Neural cell (in vitro differentiated cells): Measurements from ENCODE around the gene CYP3A5. TPM values are rescaled to one million over a fixed set of nuclear protein-coding genes. Genes with fewer than 3 reads are reported as not detected.

ENCODE experiments used
- H2AFZ ChIP-seq: fragments of 200-600, 300-800 bp; sonication (generic), shearing (Covaris generic); 2 replicates; pipeline ENCODE4 v1.6.0; 2014; ENCODE audit warnings: low read depth, mild to moderate bottlenecking, antibody characterized with exemption, low read length, moderate library complexity
- H3F3A ChIP-seq: fragments of 200-600 bp; shearing (Covaris generic); 2 replicates; pipeline ENCODE4 v1.6.1; 2016; ENCODE audit warnings: mild to moderate bottlenecking, moderate library complexity, mixed read lengths, antibody characterized with exemption, low read length; ENCODE audit not compliant: insufficient read depth, poor library complexity, severe bottlenecking
- H3K27ac ChIP-seq: fragments of 200-600, 300-800 bp; sonication (generic), shearing (Covaris generic); 2 replicates; pipeline ENCODE4 v1.5.1; 2014; ENCODE audit warnings: mild to moderate bottlenecking, low read length, moderate library complexity
- H3K27me3 ChIP-seq: fragments of 300-800, 200-600 bp; sonication (generic), shearing (Covaris generic); 2 replicates; pipeline ENCODE4 v1.6.0; 2014; ENCODE audit warnings: mild to moderate bottlenecking, low read depth, low read length, moderate library complexity; ENCODE audit not compliant: insufficient read depth
- H3K36me3 ChIP-seq: fragments of 300-800, 200-600 bp; sonication (generic), shearing (Covaris generic); 2 replicates; pipeline ENCODE4 v1.5.1; 2014; ENCODE audit warnings: mild to moderate bottlenecking, antibody characterized with exemption, low read length, moderate library complexity; ENCODE audit not compliant: insufficient read depth
- H3K4me2 ChIP-seq: fragments of 300-800, 200-600 bp; sonication (generic), shearing (Covaris generic); 2 replicates; pipeline ENCODE4 v1.6.0; 2014; ENCODE audit warnings: mild to moderate bottlenecking, low read length
- H3K4me3 ChIP-seq: fragments of 300-800, 200-600 bp; sonication (generic), shearing (Covaris generic); 2 replicates; pipeline ENCODE4 v1.5.1; 2014; ENCODE audit warnings: mild to moderate bottlenecking, low read length, moderate library complexity
- H3K79me2 ChIP-seq: fragments of 200-600 bp; shearing (Covaris generic); replicated peaks from 2 replicates; pipeline ENCODE4 v1.6.0; 2014; ENCODE audit warnings: mild to moderate bottlenecking, low read length, moderate library complexity; ENCODE audit not compliant: insufficient read depth
- H3K9ac ChIP-seq: fragments of 300-800, 200-600 bp; sonication (generic), shearing (Covaris generic); 2 replicates; pipeline ENCODE4 v1.6.1; 2016; ENCODE audit warnings: mild to moderate bottlenecking, low read length, mixed read lengths
- H3K9me2 ChIP-seq: fragments of 200-600 bp; shearing (Covaris generic); 2 replicates; pipeline ENCODE4 v1.6.1; 2016; ENCODE audit warnings: mild to moderate bottlenecking, low read length, mixed read lengths; ENCODE audit not compliant: insufficient read depth
- H3K9me3 ChIP-seq: fragments of 200-600, 300-800 bp; sonication (generic), shearing (Covaris generic); 2 replicates; pipeline ENCODE4 v1.6.1; 2016; ENCODE audit warnings: mild to moderate bottlenecking, mixed run types, low read length, moderate library complexity, mixed read lengths
- H4K20me1 ChIP-seq: fragments of 200-600 bp; shearing (Covaris generic); 2 replicates; pipeline ENCODE4 v1.6.1; 2016; ENCODE audit warnings: mild to moderate bottlenecking, mixed run types; ENCODE audit not compliant: insufficient read depth
- CTCF ChIP-seq: fragments of 450-650 bp; IDR thresholded peaks from 2 replicates; pipeline ENCODE4 v1.5.1; 2014; ENCODE audit warnings: antibody characterized with exemption, mild to moderate bottlenecking, moderate library complexity; ENCODE audit not compliant: poor library complexity, severe bottlenecking
- EP300 ChIP-seq: fragments of 450-650 bp; conservative IDR thresholded peaks from 2 replicates; pipeline ENCODE4 v1.6.1; 2014; ENCODE audit warnings: antibody characterized with exemption, mild to moderate bottlenecking, moderate library complexity; ENCODE audit not compliant: poor library complexity, severe bottlenecking
- EZH2 ChIP-seq: fragments of 200-600, 300-800 bp; shearing (Covaris generic), sonication (generic); IDR thresholded peaks from 2 replicates; pipeline ENCODE4 v1.6.1; 2014; ENCODE audit warnings: antibody characterized with exemption, low read length, borderline replicate concordance, mild to moderate bottlenecking; ENCODE audit not compliant: insufficient read depth, poor library complexity, severe bottlenecking
- MXI1 ChIP-seq: fragments of 450-650 bp; conservative IDR thresholded peaks from 2 replicates; pipeline ENCODE4 v1.6.1; 2014; ENCODE audit warnings: antibody characterized with exemption, mild to moderate bottlenecking; ENCODE audit not compliant: poor library complexity, severe bottlenecking
- POLR2AphosphoS5 ChIP-seq: IDR thresholded peaks from 2 replicates; pipeline ENCODE4 v1.6.1; 2012
- RAD21 ChIP-seq: fragments of 450-650 bp; conservative IDR thresholded peaks from 2 replicates; pipeline ENCODE4 v1.6.1; 2014; ENCODE audit warnings: antibody characterized with exemption, mild to moderate bottlenecking, moderate library complexity
- SMC3 ChIP-seq: fragments of 450-650 bp; conservative IDR thresholded peaks from 2 replicates; pipeline ENCODE4 v1.6.1; 2014; ENCODE audit warnings: antibody characterized with exemption, mild to moderate bottlenecking, moderate library complexity; ENCODE audit not compliant: poor library complexity
- TAF1 ChIP-seq: IDR thresholded peaks from 2 replicates; pipeline ENCODE4 v1.6.1; 2012; ENCODE audit warnings: low read depth
- polyA plus RNA-seq: library from polyadenylated mRNA; depleted of rRNA; stranded (reverse); fragments of >200 nt; gene quantifications from 2 replicates; pipeline ENCODE4 v1.2.3, GENCODE V29; 2014
- TF ChIP-seq, protein P1 (sequence below): IDR thresholded peaks from 2 replicates; pipeline ENCODE4 v1.6.1; 2012; ENCODE audit warnings: borderline replicate concordance

The CYP3A5 gene
- polyA plus RNA-seq, 1 donor from 2014 or later: not detected

DNA sequence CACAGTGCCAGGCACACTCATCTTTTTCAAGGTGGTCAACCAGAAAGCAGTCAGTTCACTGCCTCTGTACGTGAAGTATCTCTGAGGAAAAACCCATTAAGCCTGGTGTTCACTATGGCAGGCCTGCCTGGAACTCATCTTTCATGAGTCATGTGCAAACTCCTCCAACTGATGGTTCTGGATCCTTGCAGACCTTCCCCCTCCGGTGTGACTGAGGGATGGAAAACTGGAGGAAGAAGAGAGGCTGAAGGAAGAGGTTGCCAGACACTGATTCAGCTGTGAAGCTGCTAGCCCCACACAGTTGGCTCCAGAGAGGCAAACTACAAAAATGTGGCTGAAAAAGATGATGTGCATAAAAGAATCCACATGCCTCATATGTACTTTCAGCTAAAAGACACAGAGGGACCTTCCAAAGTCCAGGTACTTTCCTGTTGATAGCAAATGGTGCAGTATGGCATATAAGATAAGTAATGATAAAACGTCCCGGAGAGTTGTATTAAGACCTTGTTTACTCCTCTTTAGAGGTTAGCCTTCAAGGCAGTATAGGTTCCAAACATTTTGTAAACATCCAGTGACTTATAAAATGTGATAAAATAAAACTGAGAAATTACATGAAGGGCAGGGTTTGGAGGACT is 2.7 kb downstream of the CYP3A5 start:
- Histone ChIP-seq H3K9me3 (no peaks in the 10 kb centered on the region), H3K4me2 (no peak overlapping the region), H3K9me2 (no peaks in the 10 kb centered on the region), H2AFZ (no peak overlapping the region), H3F3A (no peaks in the 10 kb centered on the region), H3K27ac (no peak overlapping the region), H3K27me3 (no peaks in the 10 kb centered on the region), H3K9ac (no peak overlapping the region), H3K79me2 (no peaks in the 10 kb centered on the region), H3K4me3 (no peak overlapping the region), H4K20me1 (no peaks in the 10 kb centered on the region), H3K36me3 (no peaks in the 10 kb centered on the region)
- TF ChIP-seq CTCF (no peak), MXI1 (no peak), EP300 (no peak), SMC3 (no peak)
- TF ChIP-seq, protein P1, sequence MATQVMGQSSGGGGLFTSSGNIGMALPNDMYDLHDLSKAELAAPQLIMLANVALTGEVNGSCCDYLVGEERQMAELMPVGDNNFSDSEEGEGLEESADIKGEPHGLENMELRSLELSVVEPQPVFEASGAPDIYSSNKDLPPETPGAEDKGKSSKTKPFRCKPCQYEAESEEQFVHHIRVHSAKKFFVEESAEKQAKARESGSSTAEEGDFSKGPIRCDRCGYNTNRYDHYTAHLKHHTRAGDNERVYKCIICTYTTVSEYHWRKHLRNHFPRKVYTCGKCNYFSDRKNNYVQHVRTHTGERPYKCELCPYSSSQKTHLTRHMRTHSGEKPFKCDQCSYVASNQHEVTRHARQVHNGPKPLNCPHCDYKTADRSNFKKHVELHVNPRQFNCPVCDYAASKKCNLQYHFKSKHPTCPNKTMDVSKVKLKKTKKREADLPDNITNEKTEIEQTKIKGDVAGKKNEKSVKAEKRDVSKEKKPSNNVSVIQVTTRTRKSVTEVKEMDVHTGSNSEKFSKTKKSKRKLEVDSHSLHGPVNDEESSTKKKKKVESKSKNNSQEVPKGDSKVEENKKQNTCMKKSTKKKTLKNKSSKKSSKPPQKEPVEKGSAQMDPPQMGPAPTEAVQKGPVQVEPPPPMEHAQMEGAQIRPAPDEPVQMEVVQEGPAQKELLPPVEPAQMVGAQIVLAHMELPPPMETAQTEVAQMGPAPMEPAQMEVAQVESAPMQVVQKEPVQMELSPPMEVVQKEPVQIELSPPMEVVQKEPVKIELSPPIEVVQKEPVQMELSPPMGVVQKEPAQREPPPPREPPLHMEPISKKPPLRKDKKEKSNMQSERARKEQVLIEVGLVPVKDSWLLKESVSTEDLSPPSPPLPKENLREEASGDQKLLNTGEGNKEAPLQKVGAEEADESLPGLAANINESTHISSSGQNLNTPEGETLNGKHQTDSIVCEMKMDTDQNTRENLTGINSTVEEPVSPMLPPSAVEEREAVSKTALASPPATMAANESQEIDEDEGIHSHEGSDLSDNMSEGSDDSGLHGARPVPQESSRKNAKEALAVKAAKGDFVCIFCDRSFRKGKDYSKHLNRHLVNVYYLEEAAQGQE: no peak

DNA sequence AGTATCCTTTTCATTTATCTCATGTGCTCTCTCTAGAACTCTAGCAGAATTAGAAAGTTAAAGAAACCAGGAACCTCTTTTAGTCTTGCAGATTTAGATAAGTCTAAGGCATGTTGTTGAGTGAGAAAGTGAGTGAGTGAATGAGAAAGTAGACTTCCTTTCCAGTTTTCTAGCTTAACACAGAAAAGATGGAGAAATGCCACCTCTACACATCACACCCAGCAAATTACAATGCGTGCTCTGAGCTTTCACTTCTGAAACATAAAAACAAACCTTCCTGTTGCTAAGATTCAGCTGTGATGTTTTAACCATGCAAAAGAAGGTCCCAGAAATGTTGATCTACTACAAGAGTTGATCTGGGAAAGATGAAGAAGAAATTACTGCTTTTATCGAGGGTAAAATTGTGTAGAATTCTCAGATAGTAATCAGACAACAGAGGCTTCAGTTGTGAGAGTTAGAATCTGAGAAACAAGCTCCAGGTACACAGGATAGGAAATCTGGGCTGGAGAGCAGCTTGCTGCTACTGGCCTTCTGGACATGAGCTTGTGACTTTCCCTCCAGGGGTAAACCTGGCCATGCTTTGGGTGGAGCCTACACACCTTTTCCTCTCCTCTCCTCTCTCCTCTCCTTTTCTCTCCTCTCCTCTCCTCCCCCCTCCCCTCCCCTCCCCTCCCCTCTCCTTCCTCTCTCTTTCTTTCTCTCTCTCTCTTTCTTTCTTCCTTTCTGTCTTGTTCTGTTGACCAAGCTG is 4.6 kb downstream of the CYP3A5 start:
- H3F3A ChIP-seq: no peaks in the 10 kb centered on the region
- H4K20me1 ChIP-seq: no peaks in the 10 kb centered on the region
- no peaks in the 10 kb centered on the region for H3K79me2 ChIP-seq
- no peak overlapping the region for H3K9ac ChIP-seq
- no peak overlapping the region for H3K4me2 ChIP-seq
- no peak overlapping the region for H3K4me3 ChIP-seq
- H3K27ac ChIP-seq: no peak overlapping the region
- H3K27me3 ChIP-seq: no peaks in the 10 kb centered on the region
- H3K9me3 ChIP-seq: no peaks in the 10 kb centered on the region
- H3K9me2 ChIP-seq: no peaks in the 10 kb centered on the region
- no peak for TF ChIP-seq MXI1
- no peak overlapping the region for H2AFZ ChIP-seq
- no peaks in the 10 kb centered on the region for H3K36me3 ChIP-seq

DNA sequence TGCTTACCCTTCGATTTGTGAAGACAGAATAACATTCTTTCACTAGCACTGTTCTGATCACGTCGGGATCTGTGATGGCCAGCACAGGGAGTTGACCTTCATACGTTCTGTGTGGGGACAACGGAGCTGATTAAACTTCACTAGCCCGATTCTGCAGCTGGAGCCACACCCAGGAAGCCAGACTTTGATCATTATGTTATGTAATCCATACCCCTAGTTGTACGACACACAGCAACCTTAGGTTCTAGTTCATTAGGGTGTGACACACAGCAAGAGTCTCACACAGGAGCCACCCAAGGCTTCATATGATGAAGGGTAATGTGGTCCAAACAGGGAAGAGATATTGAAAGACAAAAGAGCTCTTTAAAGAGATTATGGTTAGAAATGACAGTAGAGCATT is 7.2 kb downstream of the CYP3A5 start:
- Histone ChIP-seq H4K20me1 (no peaks in the 10 kb centered on the region), H3K27ac (no peak overlapping the region), H3K9me3 (no peaks in the 10 kb centered on the region), H3K9me2 (no peaks in the 10 kb centered on the region), H3K36me3 (no peaks in the 10 kb centered on the region), H3K27me3 (no peaks in the 10 kb centered on the region), H3K4me3 (no peak overlapping the region), H3K4me2 (no peak overlapping the region), H3F3A (no peaks in the 10 kb centered on the region), H2AFZ (no peak overlapping the region), H3K9ac (no peak overlapping the region), H3K79me2 (no peaks in the 10 kb centered on the region)
- TF ChIP-seq SMC3: no peak
- TF ChIP-seq RAD21: no peak
- TF ChIP-seq CTCF: no peak
- no peak for TF ChIP-seq EZH2
- TF ChIP-seq, protein P1: no peak
- no peak for TF ChIP-seq MXI1
- TF ChIP-seq TAF1: no peak
- TF ChIP-seq POLR2AphosphoS5: no peak
- no peak for TF ChIP-seq EP300
